OCI-LY1 (cell line): Measurements from ENCODE around the gene PEAR1.

Source experiments
- H2AFZ ChIP-seq: fragments of 200-600 bp; sonication (generic), shearing (Covaris generic); 2 replicates; pipeline ENCODE4 v1.6.0; 2014; ENCODE audit warnings: antibody characterized with exemption, mild to moderate bottlenecking, low read length
- H3F3A ChIP-seq: fragments of 200-600 bp; sonication (generic), shearing (Covaris generic); 2 replicates; pipeline ENCODE4 v1.6.0; 2014; ENCODE audit warnings: mild to moderate bottlenecking, antibody characterized with exemption, low read length, moderate library complexity; ENCODE audit not compliant: insufficient read depth
- H3K27ac ChIP-seq: fragments of 200-600 bp; sonication (generic); 2 replicates; pipeline ENCODE4 v1.5.1; 2014; ENCODE audit warnings: low read length, mixed run types, mild to moderate bottlenecking, low read depth; ENCODE audit not compliant: poor library complexity, severe bottlenecking
- H3K27me3 ChIP-seq: fragments of 200-600 bp; sonication (generic); 2 replicates; pipeline ENCODE4 v1.6.0; 2014; ENCODE audit warnings: antibody characterized with exemption, mild to moderate bottlenecking, low read length, moderate library complexity; ENCODE audit not compliant: insufficient read depth
- H3K36me3 ChIP-seq: fragments of 200-600 bp; sonication (generic); 2 replicates; pipeline ENCODE4 v1.6.1; 2014; ENCODE audit warnings: mild to moderate bottlenecking, antibody characterized with exemption, low read length, moderate library complexity, mixed read lengths; ENCODE audit not compliant: insufficient read depth
- H3K4me1 ChIP-seq: fragments of 200-600 bp; sonication (generic); 2 replicates; pipeline ENCODE4 v1.5.1; 2014; ENCODE audit warnings: mild to moderate bottlenecking, low read length, moderate library complexity; ENCODE audit not compliant: insufficient read depth, severe bottlenecking
- H3K4me2 ChIP-seq: fragments of 200-600 bp; sonication (generic), shearing (Covaris generic); 2 replicates; pipeline ENCODE4 v1.6.1; 2014; ENCODE audit warnings: low read length
- H3K4me3 ChIP-seq: fragments of 200-600 bp; sonication (generic); 2 replicates; pipeline ENCODE4 v1.5.1; 2014; ENCODE audit warnings: low read length, low read depth, mild to moderate bottlenecking, mixed read lengths; ENCODE audit not compliant: poor library complexity, severe bottlenecking
- H3K79me2 ChIP-seq: fragments of 200-600 bp; shearing (Covaris generic); 2 replicates; pipeline ENCODE4 v1.6.1; 2016; ENCODE audit warnings: mixed run types, low read length, mixed read lengths; ENCODE audit not compliant: insufficient read depth
- H3K9ac ChIP-seq: fragments of 200-600 bp; sonication (generic), shearing (Covaris generic); 2 replicates; pipeline ENCODE4 v1.6.1; 2014; ENCODE audit warnings: mild to moderate bottlenecking, low read length, mixed read lengths
- H3K9me2 ChIP-seq: fragments of 200-600 bp; sonication (generic), shearing (Covaris generic); 2 replicates; pipeline ENCODE4 v1.6.1; 2014; ENCODE audit warnings: low read depth, mild to moderate bottlenecking, low read length, mixed read lengths
- H3K9me3 ChIP-seq: fragments of 200-600 bp; shearing (Covaris generic); 2 replicates; pipeline ENCODE4 v1.6.1; 2014; ENCODE audit warnings: low read length, mixed read lengths
- H4K20me1 ChIP-seq: fragments of 200-600 bp; sonication (generic), shearing (Covaris generic); 2 replicates; pipeline ENCODE4 v1.6.0; 2016; ENCODE audit warnings: mild to moderate bottlenecking, low read length; ENCODE audit not compliant: insufficient read depth
- CTCF ChIP-seq: fragments of 200-600 bp; sonication (generic), shearing (Covaris generic); IDR thresholded peaks from 2 replicates; pipeline ENCODE4 v1.5.1; 2017; ENCODE audit warnings: mild to moderate bottlenecking, antibody characterized with exemption, low read length, moderate library complexity, mixed read lengths
- EZH2 ChIP-seq: fragments of 200-600 bp; sonication (generic), shearing (Covaris generic); IDR thresholded peaks from 2 replicates; pipeline ENCODE4 v1.8.0; 2017; ENCODE audit warnings: borderline replicate concordance, mixed run types, mild to moderate bottlenecking, antibody characterized with exemption, low read length, moderate library complexity, mixed read lengths

PEAR1 gene

GRCh38 chr1:156947818-156948525 lies 54.5 kb downstream of the PEAR1 start:
- no peaks in the 10 kb centered on the region for H3K4me1 ChIP-seq
- no peaks in the 10 kb centered on the region for H3K36me3 ChIP-seq
- TF ChIP-seq EZH2 (no peak), CTCF (no peak)
- H4K20me1 ChIP-seq, result no peaks in the 10 kb centered on the region
- no peak overlapping the region for H3K4me3 ChIP-seq
- 0 out of 2 replicates have a peak, but pooled peaks cover 10% of the 10 kb centered on the region for H3K27me3 ChIP-seq
- no peaks in the 10 kb centered on the region for H3K79me2 ChIP-seq
- H3K27ac ChIP-seq, result no peak overlapping the region
- no peak overlapping the region for H3K4me2 ChIP-seq
- H3F3A ChIP-seq, result no peaks in the 10 kb centered on the region
- H3K9me2 ChIP-seq, result no peaks in the 10 kb centered on the region
- no peak overlapping the region for H3K9ac ChIP-seq
- no peaks in the 10 kb centered on the region for H3K9me3 ChIP-seq
- no peak overlapping the region for H2AFZ ChIP-seq

GRCh38 chr1:156948708-156949107 lies 55.2 kb downstream of the PEAR1 start:
- no peak for TF ChIP-seq CTCF
- no peak for TF ChIP-seq EZH2
- no peak overlapping the region for H3K9ac ChIP-seq
- H3K27ac ChIP-seq, result no peak overlapping the region
- H3K79me2 ChIP-seq, result no peaks in the 10 kb centered on the region
- no peaks in the 10 kb centered on the region for H4K20me1 ChIP-seq
- no peaks in the 10 kb centered on the region for H3K4me1 ChIP-seq
- H3K27me3 ChIP-seq, result 0 out of 2 replicates have a peak, but pooled peaks cover 10% of the 10 kb centered on the region
- no peak overlapping the region for H3K4me2 ChIP-seq
- no peaks in the 10 kb centered on the region for H3K9me2 ChIP-seq
- H2AFZ ChIP-seq, result no peak overlapping the region
- no peaks in the 10 kb centered on the region for H3K36me3 ChIP-seq
- no peak overlapping the region for H3K4me3 ChIP-seq
- H3K9me3 ChIP-seq, result no peaks in the 10 kb centered on the region
- no peaks in the 10 kb centered on the region for H3F3A ChIP-seq

GRCh38 chr1:156949127-156949526 lies 55.6 kb downstream of the PEAR1 start:
- Histone ChIP-seq H3K36me3 (no peaks in the 10 kb centered on the region), H3K79me2 (no peaks in the 10 kb centered on the region), H2AFZ (no peak overlapping the region), H3K4me1 (no peaks in the 10 kb centered on the region), H3K27ac (no peak overlapping the region), H4K20me1 (no peaks in the 10 kb centered on the region), H3K9ac (no peak overlapping the region), H3K9me2 (no peaks in the 10 kb centered on the region), H3K27me3 (0 out of 2 replicates have a peak, but pooled peaks cover 10% of the 10 kb centered on the region), H3K9me3 (no peaks in the 10 kb centered on the region), H3K4me2 (no peak overlapping the region), H3F3A (no peaks in the 10 kb centered on the region), H3K4me3 (no peak overlapping the region)
- TF ChIP-seq EZH2 (no peak), CTCF (no peak)
